Loucy (cell line): ENCODE measurements around the gene RAPGEF5.

Source experiments
- H2AFZ ChIP-seq: fragments of 200-600 bp; sonication (generic); 2 replicates; pipeline ENCODE4 v1.6.0; 2016; ENCODE audit warnings: antibody characterized with exemption, mild to moderate bottlenecking, low read length, moderate library complexity
- H3F3A ChIP-seq: fragments of 200-600 bp; 2 replicates; pipeline ENCODE4 v1.6.0; 2016; ENCODE audit warnings: antibody characterized with exemption, low read depth, mild to moderate bottlenecking
- H3K27me3 ChIP-seq: fragments of 200-600 bp; sonication (generic); 2 replicates; pipeline ENCODE4 v1.6.1; 2014; ENCODE audit warnings: low read length, mild to moderate bottlenecking; ENCODE audit not compliant: insufficient read depth, poor library complexity, severe bottlenecking
- H3K36me3 ChIP-seq: fragments of 200-600 bp; sonication (generic); 2 replicates; pipeline ENCODE4 v1.6.1; 2016; ENCODE audit warnings: low read length; ENCODE audit not compliant: insufficient read depth
- H3K4me1 ChIP-seq: fragments of 200-600 bp; sonication (generic); 2 replicates; pipeline ENCODE4 v1.5.1; 2014; ENCODE audit warnings: low read length, mild to moderate bottlenecking; ENCODE audit not compliant: insufficient read depth, poor library complexity, severe bottlenecking
- H3K4me2 ChIP-seq: fragments of 200-600 bp; sonication (generic); 2 replicates; pipeline ENCODE4 v1.6.0; 2014; ENCODE audit warnings: antibody characterized with exemption, low read length, low read depth, mild to moderate bottlenecking; ENCODE audit not compliant: poor library complexity, severe bottlenecking
- H3K4me3 ChIP-seq: fragments of 200-600 bp; sonication (generic); 2 replicates; pipeline ENCODE4 v1.5.1; 2014; ENCODE audit warnings: low read length, mild to moderate bottlenecking, mixed read lengths; ENCODE audit not compliant: poor library complexity, severe bottlenecking
- H3K79me2 ChIP-seq: fragments of 200-600 bp; sonication (generic); 2 replicates; pipeline ENCODE4 v1.6.1; 2014; ENCODE audit warnings: low read length; ENCODE audit not compliant: insufficient read depth
- H3K9ac ChIP-seq: fragments of 200-600 bp; sonication (generic); 2 replicates; pipeline ENCODE4 v1.6.0; 2014; ENCODE audit warnings: mild to moderate bottlenecking, low read depth, low read length, moderate library complexity; ENCODE audit not compliant: poor library complexity, severe bottlenecking
- H3K9me2 ChIP-seq: fragments of 200-600 bp; sonication (generic); replicated peaks from 2 replicates; pipeline ENCODE4 v1.6.1; 2016; ENCODE audit warnings: low read depth, low read length, mixed read lengths
- H3K9me3 ChIP-seq: fragments of 200-600 bp; sonication (generic); 2 replicates; pipeline ENCODE4 v1.6.1; 2014; ENCODE audit warnings: mild to moderate bottlenecking, antibody characterized with exemption, low read length, low read depth; ENCODE audit not compliant: insufficient read depth
- H4K20me1 ChIP-seq: fragments of 200-600 bp; sonication (generic); 2 replicates; pipeline ENCODE4 v1.6.0; 2014; ENCODE audit warnings: antibody characterized with exemption, low read length, mild to moderate bottlenecking; ENCODE audit not compliant: insufficient read depth, poor library complexity, severe bottlenecking
- CTCF ChIP-seq: fragments of 200-600 bp; sonication (generic); conservative IDR thresholded peaks from 2 replicates; pipeline ENCODE4 v1.5.1; 2014; ENCODE audit warnings: mild to moderate bottlenecking, antibody characterized with exemption, low read length
- EZH2phosphoT487 ChIP-seq: fragments of 200-600 bp; IDR thresholded peaks from 2 replicates; pipeline ENCODE4 v1.6.1; 2018; ENCODE audit warnings: antibody characterized with exemption, mild to moderate bottlenecking, moderate library complexity, borderline replicate concordance

The RAPGEF5 gene

GRCh38 chr7:22356010-22356691 lies 803 bp downstream of the RAPGEF5 start:
- no peaks in the 10 kb centered on the region for H3K9me2 ChIP-seq
- TF ChIP-seq CTCF (no peak), EZH2phosphoT487 (no peak)
- no peaks in the 10 kb centered on the region for H3K36me3 ChIP-seq
- no peaks in the 10 kb centered on the region for H3K27me3 ChIP-seq
- peak overlapping the region; percentile 66 for H3K9ac ChIP-seq
- peaks cover 18% of the 10 kb centered on the region for H3K4me1 ChIP-seq
- H2AFZ ChIP-seq, result peak overlapping the region; percentile 84
- H3F3A ChIP-seq, result no peaks in the 10 kb centered on the region
- H3K4me2 ChIP-seq, result peak overlapping the region; percentile 85
- peaks cover 27% of the 10 kb centered on the region for H3K79me2 ChIP-seq
- H3K9me3 ChIP-seq, result 0 out of 2 replicates have a peak, but pooled peaks cover 3% of the 10 kb centered on the region
- H4K20me1 ChIP-seq, result no peaks in the 10 kb centered on the region
- H3K4me3 ChIP-seq, result peak overlapping the region; percentile 79

- H3K4me1 ChIP-seq, result peaks cover 24% of the 10 kb centered on the region
- H3K4me2 ChIP-seq, result peak overlapping the region; percentile 85
- peak overlapping the region; percentile 66 for H3K9ac ChIP-seq
- peaks cover 27% of the 10 kb centered on the region for H3K79me2 ChIP-seq
- peak overlapping the region; percentile 79 for H3K4me3 ChIP-seq
- no peaks in the 10 kb centered on the region for H4K20me1 ChIP-seq
- H3K9me2 ChIP-seq, result no peaks in the 10 kb centered on the region
- H3K27me3 ChIP-seq, result no peaks in the 10 kb centered on the region
- H2AFZ ChIP-seq, result peak overlapping the region; percentile 84
- no peak for TF ChIP-seq CTCF
- 0 out of 2 replicates have a peak, but pooled peaks cover 3% of the 10 kb centered on the region for H3K9me3 ChIP-seq
- no peaks in the 10 kb centered on the region for H3F3A ChIP-seq
- H3K36me3 ChIP-seq, result no peaks in the 10 kb centered on the region
Observed at GRCh38 chr7:22355620-22356009, 1.3 kb downstream of the RAPGEF5 start.

GRCh38 chr7:22354462-22354861 lies 2.5 kb downstream of the RAPGEF5 start:
- Histone ChIP-seq H3K4me3 (no peak overlapping the region), H3K4me1 (peaks cover 30% of the 10 kb centered on the region)

More at GRCh38 chr7:22354462-22354861, 2.5 kb downstream of the RAPGEF5 start:
- H3K9me2 ChIP-seq, result no peaks in the 10 kb centered on the region
- TF ChIP-seq EZH2phosphoT487, result no peak
- TF ChIP-seq CTCF, result no peak
- H3K36me3 ChIP-seq, result no peaks in the 10 kb centered on the region
- 0 out of 2 replicates have a peak, but pooled peaks cover 3% of the 10 kb centered on the region for H3K9me3 ChIP-seq
- H2AFZ ChIP-seq, result no peak overlapping the region
- H3K9ac ChIP-seq, result no peak overlapping the region
- H3K4me2 ChIP-seq, result no peak overlapping the region
- no peaks in the 10 kb centered on the region for H4K20me1 ChIP-seq
- peaks cover 27% of the 10 kb centered on the region for H3K79me2 ChIP-seq
- no peaks in the 10 kb centered on the region for H3K27me3 ChIP-seq
- H3F3A ChIP-seq, result no peaks in the 10 kb centered on the region
